ENCODE measurements around the gene DCUN1D2.
"Not testable (repeated sequence)": the region's sequence is repeated elsewhere in the genome, so short reads cannot be mapped to it uniquely, and the experiment has no call there.

DCUN1D2 gene

DNA sequence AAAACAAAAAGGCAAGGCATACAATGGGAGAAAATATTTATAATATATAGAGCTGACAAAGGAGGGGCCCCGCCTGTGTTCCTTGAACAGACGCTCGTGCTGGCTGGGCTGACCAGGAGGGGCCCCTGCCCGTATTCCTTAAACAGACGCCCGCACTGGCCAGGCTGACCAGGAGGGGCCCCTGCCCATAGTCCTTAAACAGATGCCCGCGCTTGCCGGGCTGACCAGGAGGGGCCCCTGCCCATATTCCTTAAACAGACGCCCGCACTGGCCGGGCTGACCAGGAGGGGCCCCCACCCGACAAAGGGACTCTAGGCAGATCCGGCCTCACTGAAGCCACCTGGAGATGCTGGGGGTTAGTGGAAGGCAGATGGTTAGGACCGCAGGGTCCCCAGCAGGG, 46.5 kb downstream of the DCUN1D2 start:
- H3K4me3 ChIP-seq (ENCODE audit: low read depth, low read length), result no peak overlapping the region
- DNase-seq (ENCODE audit: low read depth), result no peak
- TF ChIP-seq, protein P1, sequence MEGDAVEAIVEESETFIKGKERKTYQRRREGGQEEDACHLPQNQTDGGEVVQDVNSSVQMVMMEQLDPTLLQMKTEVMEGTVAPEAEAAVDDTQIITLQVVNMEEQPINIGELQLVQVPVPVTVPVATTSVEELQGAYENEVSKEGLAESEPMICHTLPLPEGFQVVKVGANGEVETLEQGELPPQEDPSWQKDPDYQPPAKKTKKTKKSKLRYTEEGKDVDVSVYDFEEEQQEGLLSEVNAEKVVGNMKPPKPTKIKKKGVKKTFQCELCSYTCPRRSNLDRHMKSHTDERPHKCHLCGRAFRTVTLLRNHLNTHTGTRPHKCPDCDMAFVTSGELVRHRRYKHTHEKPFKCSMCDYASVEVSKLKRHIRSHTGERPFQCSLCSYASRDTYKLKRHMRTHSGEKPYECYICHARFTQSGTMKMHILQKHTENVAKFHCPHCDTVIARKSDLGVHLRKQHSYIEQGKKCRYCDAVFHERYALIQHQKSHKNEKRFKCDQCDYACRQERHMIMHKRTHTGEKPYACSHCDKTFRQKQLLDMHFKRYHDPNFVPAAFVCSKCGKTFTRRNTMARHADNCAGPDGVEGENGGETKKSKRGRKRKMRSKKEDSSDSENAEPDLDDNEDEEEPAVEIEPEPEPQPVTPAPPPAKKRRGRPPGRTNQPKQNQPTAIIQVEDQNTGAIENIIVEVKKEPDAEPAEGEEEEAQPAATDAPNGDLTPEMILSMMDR (IDR thresholded peaks at IDR 0.05; ENCODE audit: low read depth, low read length, missing control alignments), result no peak
- in situ Hi-C loops (cut with HindIII; ENCODE audit: low sequenced_read_pairs), result loop anchor here (5.0 kb wide), 1 partner anchor 43 kb away; no protein-coding TSS in a partner anchor

- in situ Hi-C loops (cut with HindIII; ENCODE audit: low sequenced_read_pairs), result loop anchor here (5.0 kb wide), 1 partner anchor 44 kb away; no protein-coding TSS in a partner anchor
- TF ChIP-seq, protein P1 (IDR thresholded peaks at IDR 0.05; ENCODE audit: low read depth, low read length, missing control alignments), result no peak
- DNase-seq (ENCODE audit: low read depth), result no peak
- H3K4me3 ChIP-seq (ENCODE audit: low read depth, low read length), result no peak overlapping the region
Measured at GRCh38 chr13:113442985-113443362, 47.5 kb downstream of the DCUN1D2 start.

DNA sequence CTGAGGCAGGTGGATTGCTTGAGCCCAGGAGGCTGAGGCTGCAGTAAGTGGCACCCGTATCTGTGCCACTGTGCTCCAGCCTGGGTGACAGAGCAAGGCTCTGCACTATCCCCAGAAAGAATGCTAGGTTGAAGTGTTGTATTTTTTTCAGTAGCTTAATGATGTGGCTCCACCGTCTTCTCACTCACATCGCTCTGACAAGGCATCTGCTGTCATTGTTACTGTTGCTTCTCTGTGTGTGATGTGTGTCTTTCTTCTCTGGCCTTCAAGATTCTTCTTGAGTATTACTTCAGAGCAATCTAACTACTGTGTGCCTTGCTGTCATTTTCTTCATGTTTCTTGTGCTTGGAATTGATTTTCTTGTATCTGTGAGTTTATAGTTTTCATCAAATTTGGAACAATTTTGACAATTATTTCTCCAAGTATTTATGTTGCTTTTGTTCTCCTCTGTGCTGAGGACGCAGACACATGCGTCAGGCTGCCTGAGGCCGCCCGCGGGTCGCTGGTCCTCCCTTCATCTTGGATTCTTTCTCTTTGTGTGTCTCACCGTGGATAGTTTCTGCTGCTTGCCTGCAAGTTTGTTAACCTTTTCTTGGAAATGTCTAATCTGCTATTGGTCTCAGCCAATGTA, 48.0 kb downstream of the DCUN1D2 start:
- TF ChIP-seq, protein P1 (IDR thresholded peaks at IDR 0.05; ENCODE audit: low read depth, low read length, missing control alignments), result no peak
- in situ Hi-C loops (cut with HindIII; ENCODE audit: low sequenced_read_pairs), result loop anchor here (5.0 kb wide), 1 partner anchor 45 kb away; no protein-coding TSS in a partner anchor
- no peak overlapping the region for H3K4me3 ChIP-seq (ENCODE audit: low read depth, low read length)
- no peak for DNase-seq (ENCODE audit: low read depth)

- no peak for DNase-seq (ENCODE audit: low read depth)
Measured at GRCh38 chr13:113441661-113442060, 48.9 kb downstream of the DCUN1D2 start.

GRCh38 chr13:113437408-113438010, 53.0 kb downstream of the DCUN1D2 start:
- no peak overlapping the region for H3K4me3 ChIP-seq (ENCODE audit: low read depth, low read length)
- DNase-seq (ENCODE audit: low read depth), result no peak
- TF ChIP-seq, protein P1 (IDR thresholded peaks at IDR 0.05; ENCODE audit: low read depth, low read length, missing control alignments), result no peak
- in situ Hi-C loops (cut with HindIII; ENCODE audit: low sequenced_read_pairs), result no loop called here

More at GRCh38 chr13:113441661-113442060, 48.9 kb downstream of the DCUN1D2 start:
- H3K4me3 ChIP-seq (ENCODE audit: low read depth, low read length), result no peak overlapping the region
- TF ChIP-seq, protein P1 (IDR thresholded peaks at IDR 0.05; ENCODE audit: low read depth, low read length, missing control alignments), result no peak
- in situ Hi-C loops (cut with HindIII; ENCODE audit: low sequenced_read_pairs), result loop anchor here (5.0 kb wide), 1 partner anchor 46 kb away; no protein-coding TSS in a partner anchor

GRCh38 chr13:113436866-113437265, 53.6 kb downstream of the DCUN1D2 start:
- DNase-seq (ENCODE audit: low read depth); in situ Hi-C loops (cut with HindIII; ENCODE audit: low sequenced_read_pairs); H3K4me3 ChIP-seq (ENCODE audit: low read depth, low read length): not testable (repeated sequence)

- in situ Hi-C loops (cut with HindIII; ENCODE audit: low sequenced_read_pairs); DNase-seq (ENCODE audit: low read depth); H3K4me3 ChIP-seq (ENCODE audit: low read depth, low read length): not testable (repeated sequence)
Measured at GRCh38 chr13:113435907-113436306, 54.6 kb downstream of the DCUN1D2 start.
